MCF 10A (cell line): Measurements from ENCODE around the gene XNDC1N. TPM values are rescaled to one million over a fixed set of nuclear protein-coding genes. Genes with fewer than 3 reads are reported as not detected.
A peak's percentile ranks its signal among the peaks of the same experiment; 100 is the strongest.

Experiments
- Bru-seq: library from RNA; stranded (reverse); fragments of 400-500 nt; gene quantifications from one replicate; lab custom pipeline; 2021; lab: Mats Ljungman, UMichigan
- BruChase-seq, 2 experiments: library from RNA; stranded (reverse); fragments of 400-500 nt; gene quantifications; one replicate each; lab custom pipeline; 2021; lab: Mats Ljungman, UMichigan
- BruUV-seq: library from RNA; stranded (reverse); fragments of 400-500 nt; replicated peaks from 2 replicates; lab custom pipeline; 2021; lab: Mats Ljungman, UMichigan
- CTCF ChIA-PET: fragments of 300-600 bp; sonication (Branson Sonifier 250); formaldehyde crosslinking; extraction: SDS; loops from one replicate; lab custom pipeline; 2021; ENCODE audit warnings: antibody characterized with exemption, inconsistent platforms; lab: Yijun Ruan, JAX
- POLR2A ChIA-PET: fragments of 300-600, 350-650 bp; sonication (Branson Sonifier 250); formaldehyde crosslinking; extraction: SDS; loops from one replicate; lab custom pipeline; 2020; ENCODE audit warnings: antibody characterized with exemption, inconsistent platforms; lab: Yijun Ruan, JAX
- DNase-seq: peaks from one replicate; pipeline ENCODE4 v3.0.0-alpha.2; 2018; ENCODE audit not compliant: unreplicated experiment
- H3K27ac Mint-ChIP-seq: one replicate; pipeline ENCODE4 v1.8.0; 2022; ENCODE audit warnings: mild to moderate bottlenecking, low read depth, mixed read lengths; ENCODE audit not compliant: unreplicated experiment
- H3K27me3 Mint-ChIP-seq: one replicate; pipeline ENCODE4 v1.8.0; 2022; ENCODE audit warnings: mixed read lengths; ENCODE audit not compliant: insufficient read depth, unreplicated experiment
- H3K36me3 Mint-ChIP-seq: one replicate; pipeline ENCODE4 v1.8.0; 2022; ENCODE audit warnings: mild to moderate bottlenecking, moderate library complexity, mixed read lengths; ENCODE audit not compliant: insufficient read depth, unreplicated experiment
- H3K4me1 Mint-ChIP-seq: one replicate; pipeline ENCODE4 v1.8.0; 2022; ENCODE audit warnings: mixed read lengths; ENCODE audit not compliant: insufficient read depth, unreplicated experiment
- H3K4me3 Mint-ChIP-seq: one replicate; pipeline ENCODE4 v1.8.0; 2022; ENCODE audit warnings: mild to moderate bottlenecking, moderate library complexity, mixed read lengths; ENCODE audit not compliant: unreplicated experiment
- H3K9me3 Mint-ChIP-seq: one replicate; pipeline ENCODE4 v1.8.0; 2022; ENCODE audit warnings: mixed read lengths; ENCODE audit not compliant: unreplicated experiment
- intact Hi-C: fragments of 100-400 bp; cut with micrococcal nuclease; formaldehyde crosslinking; loops from 2 replicates; pipeline ENCODE4 v1.14.1; 2022
- long read RNA-seq: library from polyadenylated mRNA; stranded (forward); transcript quantifications from one replicate; pipeline ENCODE4 v2.0.0, GENCODE V29; 2022
- total RNA-seq: library from RNA; stranded (reverse); gene quantifications from 2 replicates; pipeline ENCODE4 v1.2.3, GENCODE V29; 2022
- TF ChIP-seq, protein P1 (sequence below): fragments of 200-600 bp; IDR thresholded peaks from one replicate; pipeline ENCODE4 v1.8.0; 2022; ENCODE audit warnings: antibody characterized with exemption, mild to moderate bottlenecking; ENCODE audit not compliant: unreplicated experiment

XNDC1N gene
- total RNA-seq (5.9 and 8.4 TPM in 2 replicates), Bru-seq, nascent RNA (percentile 57 among the genes with signal in this experiment), BruChase-seq, experiment 1, labeled RNA remaining after a 6-hour chase (percentile 68 among the genes with signal in this experiment), BruChase-seq, experiment 2, labeled RNA remaining after a 2-hour chase (percentile 69 among the genes with signal in this experiment)
- long read RNA-seq, partial matches to known transcripts, result 0 of 5 reads
- long read RNA-seq, other reads (novel, unspliced or antisense), result 5 of 5 reads

DNA sequence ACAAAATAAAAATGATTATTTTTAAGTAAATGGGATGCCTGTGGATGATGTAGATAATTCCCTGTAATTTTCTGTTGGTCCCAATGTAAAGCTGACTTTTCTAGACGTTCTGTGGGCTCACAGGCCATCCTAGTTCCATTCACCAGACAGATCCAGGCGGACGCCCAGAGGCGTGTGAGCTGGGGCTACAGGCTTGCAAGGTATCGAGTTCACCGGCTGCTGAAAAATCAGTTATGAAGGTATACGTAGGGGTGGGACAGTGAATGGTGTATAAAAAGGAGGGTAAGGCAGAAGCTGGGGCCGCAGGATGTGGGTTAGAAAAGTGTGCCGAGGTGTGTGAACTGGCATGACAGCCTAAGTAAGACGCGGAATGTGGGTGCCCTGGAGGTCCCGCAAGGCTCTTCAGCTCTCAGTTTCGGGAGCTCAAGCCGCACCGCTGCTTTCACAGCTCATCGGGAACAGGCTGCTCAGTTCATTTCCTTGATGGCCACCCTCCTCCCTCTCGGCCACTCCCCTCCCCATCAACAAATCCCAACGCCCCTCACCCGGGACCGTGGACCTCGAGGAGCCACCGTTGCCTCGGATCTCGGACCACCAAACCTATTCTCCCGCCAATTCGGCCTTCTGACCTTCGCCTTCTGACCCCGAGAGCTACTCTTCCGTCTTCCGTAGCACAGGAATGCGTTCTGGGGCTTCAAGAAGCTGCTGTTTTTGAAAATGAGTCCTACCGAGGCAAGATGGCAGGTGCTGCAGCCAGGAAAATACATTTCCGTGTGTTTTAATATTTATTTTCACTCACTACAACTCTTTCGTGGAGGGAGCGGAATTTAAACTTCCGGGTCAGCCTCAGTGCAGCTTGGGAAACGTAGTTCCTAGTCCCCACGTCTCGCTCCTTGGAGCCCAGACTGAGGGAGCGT lies at the start of gene XNDC1N:
TSS of gene XNDC1N (minus strand) at position 775 of the 917 bp plus-strand sequence. CDS start 5,241 bp downstream, outside the sequence.
- TSS peak; percentile 58 for BruUV-seq
- peaks cover 19% of the 10 kb centered on the region for H3K4me1 Mint-ChIP-seq
- no peaks in the 10 kb centered on the region for H3K27me3 Mint-ChIP-seq
- peak within 1 kb of the TSS; percentile 91 for H3K4me3 Mint-ChIP-seq
- no peaks in the 10 kb centered on the region for H3K9me3 Mint-ChIP-seq
- peak; percentile 89 for DNase-seq
- intact Hi-C loops, result no loop called here
- TF ChIP-seq, protein P1, sequence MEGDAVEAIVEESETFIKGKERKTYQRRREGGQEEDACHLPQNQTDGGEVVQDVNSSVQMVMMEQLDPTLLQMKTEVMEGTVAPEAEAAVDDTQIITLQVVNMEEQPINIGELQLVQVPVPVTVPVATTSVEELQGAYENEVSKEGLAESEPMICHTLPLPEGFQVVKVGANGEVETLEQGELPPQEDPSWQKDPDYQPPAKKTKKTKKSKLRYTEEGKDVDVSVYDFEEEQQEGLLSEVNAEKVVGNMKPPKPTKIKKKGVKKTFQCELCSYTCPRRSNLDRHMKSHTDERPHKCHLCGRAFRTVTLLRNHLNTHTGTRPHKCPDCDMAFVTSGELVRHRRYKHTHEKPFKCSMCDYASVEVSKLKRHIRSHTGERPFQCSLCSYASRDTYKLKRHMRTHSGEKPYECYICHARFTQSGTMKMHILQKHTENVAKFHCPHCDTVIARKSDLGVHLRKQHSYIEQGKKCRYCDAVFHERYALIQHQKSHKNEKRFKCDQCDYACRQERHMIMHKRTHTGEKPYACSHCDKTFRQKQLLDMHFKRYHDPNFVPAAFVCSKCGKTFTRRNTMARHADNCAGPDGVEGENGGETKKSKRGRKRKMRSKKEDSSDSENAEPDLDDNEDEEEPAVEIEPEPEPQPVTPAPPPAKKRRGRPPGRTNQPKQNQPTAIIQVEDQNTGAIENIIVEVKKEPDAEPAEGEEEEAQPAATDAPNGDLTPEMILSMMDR, result no peak
- H3K27ac Mint-ChIP-seq, result peak within 1 kb of the TSS; percentile 98
- ChIA-PET CTCF (interaction anchor here (0.5 to 1.0 kb wide), 6 partner anchors 20 to 503 kb away, joined by 3 to 6 read pairs (median 4); no protein-coding TSS in a partner anchor), POLR2A (interaction anchor here (0.6 to 4.4 kb wide), 19 partner anchors 8 to 1635 kb away, joined by 3 to 28 read pairs (median 3); no protein-coding TSS in a partner anchor)
- H3K36me3 Mint-ChIP-seq, result peaks cover 20% of the 10 kb centered on the region

GRCh38 chr11:71977743-71978418 lies 49.5 kb upstream of the XNDC1N start:
- H3K4me3 Mint-ChIP-seq, result no peak overlapping the region

DNA sequence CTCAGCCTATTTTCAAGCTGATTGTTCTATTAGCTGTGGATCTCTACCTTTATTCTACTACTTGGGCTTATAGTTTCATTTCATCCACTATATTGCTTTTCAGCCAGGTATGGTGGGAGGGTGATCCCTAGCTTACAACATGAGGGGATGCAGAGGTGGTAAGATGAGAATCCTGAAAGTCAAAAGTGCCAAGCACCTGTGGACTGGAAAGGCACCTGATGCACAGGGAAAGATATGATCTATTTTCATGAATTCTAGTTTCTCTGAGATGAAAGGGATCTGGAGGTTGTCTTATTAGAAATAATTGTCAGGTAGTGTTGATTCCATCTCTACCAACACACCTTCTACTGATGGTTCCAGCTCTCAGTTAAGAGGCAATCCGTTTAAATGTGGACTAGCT lies 48.7 kb upstream of the XNDC1N start:
- ChIA-PET CTCF (interaction anchor here (0.6 to 4.6 kb wide), 53 partner anchors 9 to 714 kb away, joined by 3 to 57 read pairs (median 4); partner anchors contain the start of genes CLPB and IL18BP), POLR2A (interaction anchor here (0.7 to 1.2 kb wide), 3 partner anchors 10 to 1416 kb away, joined by 3 to 4 read pairs (median 3); no protein-coding TSS in a partner anchor)
- H3K9me3 Mint-ChIP-seq, result no peaks in the 10 kb centered on the region
- H3K4me1 Mint-ChIP-seq, result no peaks in the 10 kb centered on the region
- DNase-seq, result no peak
- peaks cover 27% of the 10 kb centered on the region for H3K36me3 Mint-ChIP-seq
- peak overlapping the region; percentile 39 for H3K27ac Mint-ChIP-seq
- no TSS peak for BruUV-seq
- intact Hi-C loops, result loop anchor here (1.0 to 10.0 kb wide), 4 partner anchors 206 to 454 kb away; no protein-coding TSS in a partner anchor
- TF ChIP-seq, protein P1, result no peak
- no peaks in the 10 kb centered on the region for H3K27me3 Mint-ChIP-seq
- no peak overlapping the region for H3K4me3 Mint-ChIP-seq

More at GRCh38 chr11:71977743-71978418, 49.5 kb upstream of the XNDC1N start:
- TF ChIP-seq, protein P1, result peak; percentile 67
- intact Hi-C loops, result loop anchor here (1.0 to 10.0 kb wide), 4 partner anchors 205 to 453 kb away; no protein-coding TSS in a partner anchor
- Mint-ChIP-seq H3K36me3 (peaks cover 27% of the 10 kb centered on the region), H3K4me1 (no peaks in the 10 kb centered on the region), H3K27me3 (no peaks in the 10 kb centered on the region), H3K27ac (no peak overlapping the region), H3K9me3 (no peaks in the 10 kb centered on the region)
- ChIA-PET POLR2A (interaction anchor here (0.7 to 1.5 kb wide), 7 partner anchors 8 to 453 kb away, joined by 3 to 4 read pairs (median 3); partner anchors contain the start of genes RNF121 and XNDC1N), CTCF (interaction anchor here (0.6 to 4.6 kb wide), 58 partner anchors 9 to 715 kb away, joined by 3 to 57 read pairs (median 4); partner anchors contain the start of genes CLPB and IL18BP)
- peak; percentile 66 for DNase-seq
- no TSS peak for BruUV-seq
